HG02642 (cell line): ENCODE results near the gene CD40LG.
A peak's percentile ranks its signal among the peaks of the same experiment; 100 is the strongest.

Experiments
- ATAC-seq: cut with Tn5 transposase; IDR thresholded peaks from one replicate; pipeline ENCODE4 v1.9.1; 2021; ENCODE audit warnings: mild to moderate bottlenecking; ENCODE audit not compliant: unreplicated experiment, poor library complexity

Gene CD40LG

GRCh38 chrX:136691028-136691809 lies 43.3 kb downstream of the CD40LG start:
- no peak for ATAC-seq

- no peak for ATAC-seq
These were observed 44.3 kb downstream of the CD40LG start for GRCh38 chrX:136692271-136692670.

- ATAC-seq, result peak; percentile 68
These were observed 46.6 kb downstream of the CD40LG start for GRCh38 chrX:136694431-136695087.

- no peak for ATAC-seq
These were observed 49.2 kb downstream of the CD40LG start for GRCh38 chrX:136697156-136697555.

- ATAC-seq, result no peak
These were observed 60.4 kb downstream of the CD40LG start for GRCh38 chrX:136708348-136708747.
